Lower lobe of right lung (tissue), 2 donors: ENCODE measurements around the gene GRHL1. TPM values are rescaled to one million over a fixed set of nuclear protein-coding genes. Genes with fewer than 3 reads are reported as not detected.
"Not testable (repeated sequence)": the region's sequence is repeated elsewhere in the genome, so short reads cannot be mapped to it uniquely, and the experiment has no call there.

Experiments used
- ATAC-seq, 2 donors: fragments of 200-7000 bp; cut with Tn5 transposase; one replicate each; pipeline ENCODE4 v1.9.1; 2020 to 2022; ENCODE audit warnings: mild to moderate bottlenecking in 2 of 2, moderate library complexity in 2 of 2
- DNase-seq: peaks from one replicate; pipeline ENCODE4 v3.0.0-alpha.2; 2020
- H3K27ac ChIP-seq: fragments of 200-600 bp; one replicate; pipeline ENCODE4 v1.8.0; 2022
- H3K27me3 ChIP-seq: fragments of 200-600 bp; one replicate; pipeline ENCODE4 v1.8.0; 2022; ENCODE audit warnings: low read depth
- H3K36me3 ChIP-seq: fragments of 200-600 bp; one replicate; pipeline ENCODE4 v1.8.0; 2022; ENCODE audit warnings: mild to moderate bottlenecking
- H3K4me1 ChIP-seq: fragments of 200-600 bp; one replicate; pipeline ENCODE4 v1.8.0; 2022
- H3K4me3 ChIP-seq: fragments of 200-600 bp; one replicate; pipeline ENCODE4 v1.8.0; 2022; ENCODE audit warnings: mild to moderate bottlenecking
- H3K9me3 ChIP-seq: fragments of 200-600 bp; one replicate; pipeline ENCODE4 v1.8.0; 2022
- intact Hi-C: fragments of 100-400 bp; cut with DNase I; formaldehyde crosslinking; loops from one replicate; pipeline ENCODE4 v1.11.0; 2022
- total RNA-seq: library from RNA; stranded (reverse); fragmentation: NEBNext Ultra II Directional; extraction: Animal tissue kit (Norgen Biotek cat#: 25700); gene quantifications from one replicate; pipeline ENCODE4 v1.2.1, GENCODE V29; 2021
- TF ChIP-seq, protein P1 (sequence below): fragments of 200-600 bp; IDR thresholded peaks from one replicate; pipeline ENCODE4 v1.8.0; 2022; ENCODE audit warnings: antibody characterized with exemption, mild to moderate bottlenecking
- donor health status: DM: no; HTN: yes; CAD: no; lungs with severe emphysema.

Gene GRHL1
- total RNA-seq, 1 donor from 2014 or later = 6.5 TPM

DNA sequence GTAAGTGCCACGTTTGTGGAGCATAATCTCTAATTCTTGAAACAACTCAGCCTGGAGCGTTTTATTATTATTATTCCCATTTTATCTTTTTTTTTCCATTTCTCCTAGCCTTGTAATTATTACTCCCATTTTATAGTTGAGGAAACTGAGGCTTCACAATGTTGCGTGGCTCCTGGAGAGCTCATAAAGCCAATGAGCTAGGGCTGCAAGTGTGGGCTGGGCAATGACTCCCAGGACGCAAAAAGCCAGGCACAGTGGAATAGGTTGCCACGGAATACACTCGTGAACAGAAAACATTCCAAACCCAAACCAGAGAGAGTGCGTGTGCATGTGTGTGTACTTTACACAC lies 78.4 kb downstream of the GRHL1 start:
- TF ChIP-seq, protein P1, sequence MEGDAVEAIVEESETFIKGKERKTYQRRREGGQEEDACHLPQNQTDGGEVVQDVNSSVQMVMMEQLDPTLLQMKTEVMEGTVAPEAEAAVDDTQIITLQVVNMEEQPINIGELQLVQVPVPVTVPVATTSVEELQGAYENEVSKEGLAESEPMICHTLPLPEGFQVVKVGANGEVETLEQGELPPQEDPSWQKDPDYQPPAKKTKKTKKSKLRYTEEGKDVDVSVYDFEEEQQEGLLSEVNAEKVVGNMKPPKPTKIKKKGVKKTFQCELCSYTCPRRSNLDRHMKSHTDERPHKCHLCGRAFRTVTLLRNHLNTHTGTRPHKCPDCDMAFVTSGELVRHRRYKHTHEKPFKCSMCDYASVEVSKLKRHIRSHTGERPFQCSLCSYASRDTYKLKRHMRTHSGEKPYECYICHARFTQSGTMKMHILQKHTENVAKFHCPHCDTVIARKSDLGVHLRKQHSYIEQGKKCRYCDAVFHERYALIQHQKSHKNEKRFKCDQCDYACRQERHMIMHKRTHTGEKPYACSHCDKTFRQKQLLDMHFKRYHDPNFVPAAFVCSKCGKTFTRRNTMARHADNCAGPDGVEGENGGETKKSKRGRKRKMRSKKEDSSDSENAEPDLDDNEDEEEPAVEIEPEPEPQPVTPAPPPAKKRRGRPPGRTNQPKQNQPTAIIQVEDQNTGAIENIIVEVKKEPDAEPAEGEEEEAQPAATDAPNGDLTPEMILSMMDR = no peak
- intact Hi-C loops = no loop called here
- Histone ChIP-seq H3K4me1 (peaks cover 39% of the 10 kb centered on the region), H3K27ac (peak overlapping the region; percentile 90), H3K27me3 (no peaks in the 10 kb centered on the region), H3K36me3 (no peaks in the 10 kb centered on the region), H3K4me3 (peak overlapping the region; percentile 35), H3K9me3 (no peaks in the 10 kb centered on the region)
- no peak for DNase-seq
- ATAC-seq = no peak

DNA sequence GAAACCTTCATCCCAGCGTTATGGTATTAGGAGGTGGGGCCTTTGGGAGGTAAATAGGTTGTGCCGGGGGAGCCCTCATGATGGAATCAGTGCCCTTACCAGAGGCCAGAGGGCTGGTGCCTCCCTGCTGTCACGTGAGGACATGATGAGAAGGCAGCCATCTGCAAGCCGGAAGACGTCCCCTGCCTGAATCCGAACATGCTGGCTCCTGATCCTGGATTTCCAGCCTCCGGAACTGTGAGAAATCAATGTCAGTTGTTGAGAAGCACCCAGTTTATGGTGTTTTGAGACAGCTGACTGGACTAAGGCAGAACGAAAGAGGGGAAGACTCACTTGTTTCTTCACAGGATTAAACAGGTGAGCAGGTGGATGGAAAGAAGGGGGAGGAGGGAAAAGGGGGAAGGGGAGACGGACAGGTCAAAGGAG lies 78.8 kb downstream of the GRHL1 start:
- peak overlapping the region; percentile 90 for H3K27ac ChIP-seq
- intact Hi-C loops = no loop called here
- no peaks in the 10 kb centered on the region for H3K27me3 ChIP-seq
- TF ChIP-seq, protein P1 = no peak
- no peak for ATAC-seq
- no peaks in the 10 kb centered on the region for H3K36me3 ChIP-seq
- peaks cover 44% of the 10 kb centered on the region for H3K4me1 ChIP-seq
- no peak overlapping the region for H3K4me3 ChIP-seq
- DNase-seq = no peak
- no peaks in the 10 kb centered on the region for H3K9me3 ChIP-seq

DNA sequence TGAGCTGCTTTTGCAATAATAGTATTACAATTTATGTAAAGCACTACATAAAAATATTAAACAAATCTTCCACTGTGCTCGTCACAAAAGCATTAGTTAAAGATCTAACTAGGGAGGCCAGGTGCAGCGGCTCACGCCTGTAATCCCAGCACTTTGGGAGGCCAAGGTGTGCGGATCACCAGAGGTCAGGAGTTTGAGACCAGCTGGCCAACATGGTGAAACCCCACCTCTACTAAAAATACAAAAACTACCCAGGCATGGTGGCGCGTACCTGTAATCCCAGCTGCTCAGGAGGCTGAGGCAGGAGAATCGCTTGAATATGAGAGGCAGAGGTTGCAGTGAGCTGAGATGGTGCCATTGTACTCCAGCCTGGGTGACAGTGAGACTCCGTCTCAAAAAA lies 79.3 kb downstream of the GRHL1 start:
- ATAC-seq, H3K9me3 ChIP-seq, H3K4me3 ChIP-seq, H3K36me3 ChIP-seq, intact Hi-C loops, H3K27me3 ChIP-seq, DNase-seq: not testable (repeated sequence)
- H3K4me1 ChIP-seq = peaks cover 49% of the 10 kb centered on the region
- peak overlapping the region; percentile 90 for H3K27ac ChIP-seq

DNA sequence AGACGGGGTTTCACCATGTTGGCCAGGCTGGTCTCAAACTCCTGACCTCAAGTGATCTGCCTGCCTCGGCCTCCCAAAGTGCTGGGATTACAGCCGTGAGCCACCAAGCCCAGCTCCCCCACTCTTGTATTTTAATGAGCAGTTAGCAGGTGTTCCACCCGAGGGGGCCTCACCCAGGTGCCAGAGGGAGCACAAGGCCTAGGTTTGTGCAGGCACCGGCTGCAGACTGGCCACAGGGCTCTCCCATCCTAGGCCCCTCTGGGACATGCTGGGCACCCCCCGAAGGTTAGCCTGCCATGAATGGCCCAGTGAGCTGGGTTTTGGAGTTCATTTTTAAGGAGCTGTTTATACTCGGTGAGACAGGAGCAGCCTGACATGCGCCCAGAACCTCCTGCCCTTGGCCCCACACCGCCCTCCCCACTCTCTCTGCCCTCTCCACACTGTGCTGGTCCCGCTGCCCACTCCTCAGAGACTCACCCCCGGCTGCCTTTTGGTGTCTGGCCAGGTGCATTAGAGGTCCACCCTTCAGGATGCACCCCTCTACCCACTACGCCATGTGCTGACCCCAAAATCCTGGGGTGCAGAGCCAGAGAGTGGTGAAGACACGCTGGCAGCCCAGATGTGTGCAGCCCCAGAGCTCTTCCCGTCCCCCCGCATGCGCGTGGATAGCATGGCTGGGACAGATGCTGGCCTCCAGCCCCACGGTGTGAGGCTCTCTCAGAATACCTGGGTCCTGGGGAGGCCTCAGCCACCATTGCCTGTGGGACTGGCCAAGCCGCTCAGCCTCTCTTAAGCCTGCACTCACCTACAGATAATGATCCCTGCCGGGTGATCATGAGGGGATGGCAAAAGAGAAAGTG lies 80.6 kb downstream of the GRHL1 start:
- TF ChIP-seq, protein P1 = no peak
- Histone ChIP-seq H3K4me3 (no peak overlapping the region), H3K36me3 (no peaks in the 10 kb centered on the region), H3K9me3 (no peaks in the 10 kb centered on the region), H3K27ac (no peak overlapping the region), H3K27me3 (no peaks in the 10 kb centered on the region), H3K4me1 (peaks cover 62% of the 10 kb centered on the region)
- DNase-seq (peak; percentile 35), ATAC-seq (no peak)
- intact Hi-C loops = no loop called here

DNA sequence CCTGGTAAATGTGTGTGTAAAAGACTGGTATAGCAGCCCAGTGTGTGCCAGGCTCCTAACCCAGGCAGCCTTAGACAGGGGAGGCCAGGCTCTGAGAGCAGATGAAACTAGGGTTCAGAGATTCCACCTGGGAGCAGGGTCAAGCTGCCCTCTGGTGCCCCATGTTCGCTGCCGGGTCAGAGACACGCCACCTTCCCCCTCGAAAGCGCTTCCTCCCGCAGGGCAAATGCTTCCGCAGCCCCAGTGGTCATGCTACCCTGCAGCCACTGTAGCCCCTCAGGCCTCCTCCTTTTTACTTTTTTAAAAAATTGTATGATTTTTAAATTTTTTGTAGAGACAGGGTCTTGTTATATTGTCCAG lies 81.2 kb downstream of the GRHL1 start:
- peak; percentile 17 for DNase-seq
- peaks cover 68% of the 10 kb centered on the region for H3K4me1 ChIP-seq
- no peak overlapping the region for H3K27ac ChIP-seq
- H3K4me3 ChIP-seq = no peak overlapping the region
- no peaks in the 10 kb centered on the region for H3K36me3 ChIP-seq
- no peaks in the 10 kb centered on the region for H3K27me3 ChIP-seq
- TF ChIP-seq, protein P1 = no peak
- no peaks in the 10 kb centered on the region for H3K9me3 ChIP-seq
- intact Hi-C loops = no loop called here
- ATAC-seq = no peak

DNA sequence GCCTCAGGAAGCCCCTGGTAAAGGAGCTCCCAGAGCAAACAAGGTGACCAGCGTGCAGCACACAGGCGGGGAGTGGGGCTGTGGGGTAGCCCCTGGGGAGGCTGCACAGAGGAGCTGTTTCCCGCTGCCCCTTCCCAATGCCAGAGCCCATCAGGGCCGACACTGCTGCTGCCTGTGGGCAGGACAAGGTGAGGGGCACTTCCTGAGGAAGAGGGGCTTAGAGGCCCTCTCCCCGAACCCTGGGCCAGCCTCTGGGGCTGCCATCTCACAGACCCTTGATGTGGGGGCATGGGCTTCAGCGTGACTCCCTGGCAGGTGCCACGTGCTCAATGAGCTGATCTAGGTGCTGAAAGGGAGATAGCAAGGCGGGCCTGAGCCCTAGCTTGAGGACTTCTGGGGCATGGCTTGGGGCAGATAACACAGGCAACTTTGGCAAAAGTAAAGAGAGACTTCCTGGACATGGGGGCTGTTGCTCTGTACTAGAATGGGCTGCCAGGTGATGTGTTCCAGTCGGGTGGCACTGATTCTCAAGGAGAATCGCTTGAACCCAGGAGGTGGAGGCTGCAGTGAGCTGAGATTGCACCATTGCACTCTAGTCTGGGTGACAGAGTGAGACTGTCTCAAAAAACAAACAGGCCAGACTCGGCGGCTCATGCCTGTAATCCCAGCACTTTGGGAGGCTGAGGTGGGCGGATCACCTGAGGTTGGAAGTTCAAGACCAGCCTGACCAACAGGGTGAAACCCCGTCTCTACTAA lies 81.9 kb downstream of the GRHL1 start:
- Histone ChIP-seq H3K27ac (peak overlapping the region; percentile 50), H3K4me3 (no peak overlapping the region), H3K36me3 (no peaks in the 10 kb centered on the region), H3K9me3 (no peaks in the 10 kb centered on the region), H3K4me1 (peaks cover 69% of the 10 kb centered on the region), H3K27me3 (no peaks in the 10 kb centered on the region)
- intact Hi-C loops = no loop called here
- peak; percentile 34 for DNase-seq
- ATAC-seq = no peak
- TF ChIP-seq, protein P1 = no peak
